ENCODE results near the gene TCEA2. TPM values are rescaled to one million over a fixed set of nuclear protein-coding genes. Genes with fewer than 3 reads are reported as not detected.

Gene TCEA2
- total and polyA plus RNA-seq, 2 of the 13 experiments (the other 11 are each of a cell fraction or from before 2014, with no cell fraction given), result 28.1 to 33.7 TPM

DNA sequence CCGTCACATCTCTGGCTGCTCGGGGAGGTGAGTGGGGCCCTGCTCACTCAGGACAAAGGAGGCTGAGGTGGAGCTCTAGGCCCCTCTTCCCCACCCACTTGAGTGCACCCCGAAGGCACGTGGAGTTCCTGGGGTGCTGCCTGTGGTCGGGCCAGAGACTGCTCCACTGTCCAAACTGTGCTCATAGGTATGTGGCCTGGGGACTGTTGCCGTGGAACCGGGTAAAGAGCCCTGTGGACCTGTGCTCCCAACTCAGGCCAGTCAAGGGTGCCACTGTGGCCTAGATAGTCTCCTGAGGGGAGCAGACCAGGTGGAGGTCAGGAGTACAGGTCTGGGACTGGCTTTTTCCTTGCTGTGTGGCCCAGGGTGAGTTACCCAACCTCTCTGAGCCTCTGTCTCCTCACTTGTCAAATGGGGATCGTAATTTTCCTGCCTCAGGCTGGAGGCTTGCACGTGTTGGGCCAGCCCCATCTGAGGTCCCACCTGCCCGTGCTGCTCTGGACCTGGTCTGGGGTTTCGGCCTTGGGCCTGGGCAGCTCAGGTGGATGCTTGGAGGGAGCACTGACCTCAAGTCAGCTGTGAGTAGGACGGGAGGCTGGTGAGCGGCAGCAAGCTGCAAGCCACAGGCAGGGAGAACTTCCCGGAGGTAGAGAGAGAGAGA lies 56.8 kb downstream of the TCEA2 start (continued):
- no peak for TF ChIP-seq SMAD3 (CRISPR knock-in tag; IDR thresholded peaks at IDR 0.05)
- TF ChIP-seq, protein P1, sequence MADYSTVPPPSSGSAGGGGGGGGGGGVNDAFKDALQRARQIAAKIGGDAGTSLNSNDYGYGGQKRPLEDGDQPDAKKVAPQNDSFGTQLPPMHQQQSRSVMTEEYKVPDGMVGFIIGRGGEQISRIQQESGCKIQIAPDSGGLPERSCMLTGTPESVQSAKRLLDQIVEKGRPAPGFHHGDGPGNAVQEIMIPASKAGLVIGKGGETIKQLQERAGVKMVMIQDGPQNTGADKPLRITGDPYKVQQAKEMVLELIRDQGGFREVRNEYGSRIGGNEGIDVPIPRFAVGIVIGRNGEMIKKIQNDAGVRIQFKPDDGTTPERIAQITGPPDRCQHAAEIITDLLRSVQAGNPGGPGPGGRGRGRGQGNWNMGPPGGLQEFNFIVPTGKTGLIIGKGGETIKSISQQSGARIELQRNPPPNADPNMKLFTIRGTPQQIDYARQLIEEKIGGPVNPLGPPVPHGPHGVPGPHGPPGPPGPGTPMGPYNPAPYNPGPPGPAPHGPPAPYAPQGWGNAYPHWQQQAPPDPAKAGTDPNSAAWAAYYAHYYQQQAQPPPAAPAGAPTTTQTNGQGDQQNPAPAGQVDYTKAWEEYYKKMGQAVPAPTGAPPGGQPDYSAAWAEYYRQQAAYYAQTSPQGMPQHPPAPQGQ (CRISPR knock-in tag; IDR thresholded peaks at IDR 0.05; ENCODE audit: borderline replicate concordance), result peak; percentile 97

- POLR2A ChIA-PET, result interaction anchor here (1.4 kb wide), 1 partner anchor 134 kb away, joined by 3 read pairs; the partner anchor contains the start of gene PCMTD2
- no peaks in the 10 kb centered on the region for H3K79me2 ChIP-seq (ENCODE audit: insufficient read depth, low read length)
- in situ Hi-C loops (cut with HindIII; ENCODE audit: extremely low pct_ligation_motif_present, low pct_unique_long_range_greater_than_20kb), result no loop called here
- no peaks in the 10 kb centered on the region for H4K20me1 ChIP-seq (ENCODE audit: insufficient read depth, low read length)
- no peak overlapping the region for H3K27ac ChIP-seq (ENCODE audit: extremely low read length, insufficient read depth, low read length)
- H3K9ac ChIP-seq (ENCODE audit: insufficient read depth, low read depth, low read length), result no peak overlapping the region
- DNase-seq (ENCODE audit: low spot score) (no peak), FAIRE-seq (no peak), ATAC-seq (no peak)
- H3K4me1 ChIP-seq (ENCODE audit: insufficient read depth, low read length), result peaks cover 11% of the 10 kb centered on the region
- H3K4me2 ChIP-seq (ENCODE audit: low read depth, low read length), result no peak overlapping the region
- H3K4me3 ChIP-seq (replicated peaks in 1 of 3; ENCODE audit: insufficient read depth in 1 of 3, low read depth in 2 of 3, low read length in 3 of 3), result no peak overlapping the region
- H2AFZ ChIP-seq (ENCODE audit: low read length), result no peak overlapping the region
- WGBS (ENCODE audit: low lambda C conversion rate), result 38% methylated on average over 12 of the region's 12 CpGs
- BruUV-seq (replicated peaks), result no TSS peak
- no peaks in the 10 kb centered on the region for H3K9me3 ChIP-seq (ENCODE audit: low read length)
- H3K27me3 ChIP-seq (ENCODE audit: control insufficient read depth in 1 of 2, insufficient read depth in 2 of 2, low read length in 2 of 2), result peaks cover 4 to 25% of the 10 kb centered on the region in 2 experiments
- CTCF ChIA-PET (ENCODE audit: low intra/inter-chr PET ratio, low total read pairs), result interaction anchor here (1.1 kb wide), 1 partner anchor 212 kb away, joined by 3 read pairs; no protein-coding TSS in a partner anchor
- no peaks in the 10 kb centered on the region for H3K36me3 ChIP-seq (replicated peaks in 1 of 2; ENCODE audit: control insufficient read depth in 1 of 2, insufficient read depth in 2 of 2, low read length in 2 of 2)
- intact Hi-C loops (cut with micrococcal nuclease; ENCODE audit: unreplicated experiment), result loop anchor here (2.0 kb wide), 2 partner anchors 19 to 141 kb away; partner anchors contain the start of gene PRPF6
- TF ChIP-seq ZBTB8A (CRISPR knock-in tag; IDR thresholded peaks at IDR 0.05; ENCODE audit: borderline replicate concordance, low read depth), result no peak
- TF ChIP-seq NBN (conservative IDR thresholded peaks at IDR 0.05), result no peak
- TF ChIP-seq MXD4 (CRISPR knock-in tag; IDR thresholded peaks at IDR 0.05), result no peak
- no peak for TF ChIP-seq GFI1 (CRISPR knock-in tag; IDR thresholded peaks at IDR 0.05; ENCODE audit: borderline replicate concordance)
- no peak for TF ChIP-seq ZSCAN31 (CRISPR knock-in tag; IDR thresholded peaks at IDR 0.05; ENCODE audit: low read depth)
- TF ChIP-seq, protein P2, sequence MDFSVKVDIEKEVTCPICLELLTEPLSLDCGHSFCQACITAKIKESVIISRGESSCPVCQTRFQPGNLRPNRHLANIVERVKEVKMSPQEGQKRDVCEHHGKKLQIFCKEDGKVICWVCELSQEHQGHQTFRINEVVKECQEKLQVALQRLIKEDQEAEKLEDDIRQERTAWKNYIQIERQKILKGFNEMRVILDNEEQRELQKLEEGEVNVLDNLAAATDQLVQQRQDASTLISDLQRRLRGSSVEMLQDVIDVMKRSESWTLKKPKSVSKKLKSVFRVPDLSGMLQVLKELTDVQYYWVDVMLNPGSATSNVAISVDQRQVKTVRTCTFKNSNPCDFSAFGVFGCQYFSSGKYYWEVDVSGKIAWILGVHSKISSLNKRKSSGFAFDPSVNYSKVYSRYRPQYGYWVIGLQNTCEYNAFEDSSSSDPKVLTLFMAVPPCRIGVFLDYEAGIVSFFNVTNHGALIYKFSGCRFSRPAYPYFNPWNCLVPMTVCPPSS (IDR thresholded peaks at IDR 0.05), result no peak
- no peak for TF ChIP-seq MXI1 (IDR thresholded peaks at IDR 0.05; ENCODE audit: borderline replicate concordance, low read depth, low read length)
- TF ChIP-seq ZXDC (CRISPR knock-in tag; IDR thresholded peaks at IDR 0.05), result no peak
- no peak for TF ChIP-seq ZNF274 (CRISPR knock-in tag; IDR thresholded peaks at IDR 0.05)
- TF ChIP-seq ZNF543 (CRISPR knock-in tag; IDR thresholded peaks at IDR 0.05), result no peak
- TF ChIP-seq ZNF138 (CRISPR knock-in tag; IDR thresholded peaks at IDR 0.05; ENCODE audit: low read depth), result no peak
- no peak for TF ChIP-seq SOX6 (IDR thresholded peaks at IDR 0.05)
- no peak for TF ChIP-seq SOX6 (CRISPR knock-in tag; IDR thresholded peaks at IDR 0.05)
- TF ChIP-seq CHD4 (IDR thresholded peaks at IDR 0.05; ENCODE audit: borderline replicate concordance, low read length), result no peak
Observed at GRCh38 chr20:64121586-64121985, 58.6 kb downstream of the TCEA2 start.
